ENCODE data around the gene ATG9B.

The ATG9B gene

DNA sequence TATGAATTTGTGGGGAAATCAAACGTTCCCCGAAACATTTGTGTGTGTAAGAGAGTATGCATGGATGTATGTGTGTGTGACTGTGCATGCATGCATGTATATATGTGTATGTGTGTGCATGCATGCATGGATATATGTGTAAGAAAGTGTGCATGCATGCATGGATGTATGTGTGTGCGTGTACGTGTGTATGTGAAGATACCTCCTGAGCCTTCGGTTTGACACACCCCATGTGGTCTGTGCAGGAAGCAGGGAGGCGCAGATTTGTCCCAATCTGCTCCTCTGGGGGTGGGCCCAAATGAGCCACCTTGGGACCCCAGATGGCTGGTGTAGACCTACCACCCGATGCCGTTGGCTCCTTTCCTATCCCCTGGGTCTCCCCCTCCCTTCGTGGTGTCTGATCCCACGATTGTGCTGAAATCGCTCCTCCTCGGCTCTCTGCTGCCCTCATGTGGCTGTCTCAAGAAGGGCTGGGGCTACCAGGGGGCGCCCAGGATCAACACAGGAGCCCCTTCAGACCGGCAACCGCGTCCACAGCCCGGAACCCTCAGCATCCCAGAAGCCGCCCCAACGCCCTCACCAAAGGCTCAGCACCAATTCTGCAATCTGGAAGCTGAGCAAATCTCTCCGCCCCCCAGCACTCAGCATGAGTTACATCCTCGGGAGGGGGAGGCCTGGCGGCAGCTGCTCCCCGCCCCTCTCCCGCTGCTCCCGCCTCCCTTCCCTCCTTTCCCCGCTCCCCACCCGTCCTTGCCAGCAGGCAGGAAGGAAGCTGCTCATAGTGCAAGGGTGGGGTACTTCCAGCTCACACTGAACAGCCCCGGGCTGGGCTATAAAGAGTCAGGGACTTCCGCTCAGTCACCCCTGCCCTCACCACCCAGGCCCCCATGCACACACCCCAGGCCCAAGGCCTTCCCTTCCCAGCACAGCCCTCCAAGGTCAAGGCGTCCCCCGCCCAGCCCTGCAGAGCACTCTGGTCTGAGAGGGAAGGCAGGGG lies 35.8 kb downstream of the ATG9B start (continued):
- TF ChIP-seq ZNF518A (tag by site-specific recombination; conservative IDR thresholded peaks at IDR 0.05; ENCODE audit: low read depth) = no peak
- no peak for TF ChIP-seq AEBP2 (tag by site-specific recombination; IDR thresholded peaks at IDR 0.05; ENCODE audit: borderline replicate concordance)

DNA sequence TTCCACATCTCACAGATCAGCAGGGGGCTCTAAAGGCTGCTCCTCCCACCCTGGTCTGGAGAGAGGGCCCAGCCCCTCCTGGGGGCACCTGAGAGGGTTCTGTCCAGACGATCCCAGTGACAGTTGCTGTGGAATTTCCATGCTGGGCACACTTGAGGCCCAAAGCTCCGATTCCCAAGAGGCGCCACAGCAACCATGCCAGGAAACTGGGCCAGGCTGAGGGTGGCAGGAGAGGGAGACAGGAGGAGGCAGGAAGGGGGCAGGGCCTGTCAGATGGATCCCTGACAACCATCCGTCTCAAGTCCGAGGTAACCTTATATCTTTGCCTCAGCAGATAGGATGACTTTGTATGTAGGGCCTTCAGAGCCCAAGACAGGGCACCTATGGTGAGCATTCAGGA lies 37.7 kb downstream of the ATG9B start:
- POLR2A ChIA-PET = no interaction called here

DNA sequence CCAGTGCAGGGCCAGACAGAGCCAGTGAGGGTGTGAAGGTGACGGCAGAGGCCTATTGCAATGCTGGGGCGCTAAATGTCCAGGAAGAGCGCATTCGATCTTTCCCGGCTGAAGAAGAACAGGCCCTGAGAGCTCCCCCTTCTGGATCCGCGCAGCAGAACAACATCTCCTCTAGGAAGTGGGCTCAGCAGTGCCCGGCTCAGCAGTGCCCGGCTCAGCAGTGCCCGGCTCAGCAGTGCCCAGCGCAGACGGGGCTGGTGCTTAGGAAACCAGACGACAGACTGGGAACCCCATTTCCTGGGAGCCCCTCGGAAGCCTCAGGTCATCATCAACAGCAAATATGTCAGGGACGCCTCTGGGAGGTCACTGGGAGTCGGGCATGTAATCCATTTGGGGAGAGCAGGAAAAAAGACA lies 38.2 kb downstream of the ATG9B start:
- Histone ChIP-seq H3K4me1 (ENCODE audit: control insufficient read depth, insufficient read depth, low read length) (no peaks in the 10 kb centered on the region), H3K36me3 (ENCODE audit: control insufficient read depth in 2 of 2, insufficient read depth in 1 of 2, low read length in 2 of 2) (no peaks in the 10 kb centered on the region), H3K27ac (ENCODE audit: extremely low read depth, low read depth, low read length) (no peak overlapping the region), H3K9me3 (ENCODE audit: control insufficient read depth, insufficient read depth, low read depth, low read length) (no peaks in the 10 kb centered on the region), H3K4me3 (ENCODE audit: low read depth, low read length) (no peak overlapping the region)
- POLR2A ChIA-PET = no interaction called here
- CTCF ChIA-PET = interaction anchor here (0.5 to 6.2 kb wide), 34 partner anchors 9 to 293 kb away, joined by 3 to 124 read pairs (median 3); no protein-coding TSS in a partner anchor
- TF ChIP-seq FEZF1 (tag by site-specific recombination; IDR thresholded peaks at IDR 0.05) (no peak), PRDM6 (tag by site-specific recombination; IDR thresholded peaks at IDR 0.05) (no peak), ZNF768 (tag by site-specific recombination; IDR thresholded peaks at IDR 0.05) (no peak), ZNF544 (tag by site-specific recombination; IDR thresholded peaks at IDR 0.05) (no peak)
- TF ChIP-seq, protein P1, sequence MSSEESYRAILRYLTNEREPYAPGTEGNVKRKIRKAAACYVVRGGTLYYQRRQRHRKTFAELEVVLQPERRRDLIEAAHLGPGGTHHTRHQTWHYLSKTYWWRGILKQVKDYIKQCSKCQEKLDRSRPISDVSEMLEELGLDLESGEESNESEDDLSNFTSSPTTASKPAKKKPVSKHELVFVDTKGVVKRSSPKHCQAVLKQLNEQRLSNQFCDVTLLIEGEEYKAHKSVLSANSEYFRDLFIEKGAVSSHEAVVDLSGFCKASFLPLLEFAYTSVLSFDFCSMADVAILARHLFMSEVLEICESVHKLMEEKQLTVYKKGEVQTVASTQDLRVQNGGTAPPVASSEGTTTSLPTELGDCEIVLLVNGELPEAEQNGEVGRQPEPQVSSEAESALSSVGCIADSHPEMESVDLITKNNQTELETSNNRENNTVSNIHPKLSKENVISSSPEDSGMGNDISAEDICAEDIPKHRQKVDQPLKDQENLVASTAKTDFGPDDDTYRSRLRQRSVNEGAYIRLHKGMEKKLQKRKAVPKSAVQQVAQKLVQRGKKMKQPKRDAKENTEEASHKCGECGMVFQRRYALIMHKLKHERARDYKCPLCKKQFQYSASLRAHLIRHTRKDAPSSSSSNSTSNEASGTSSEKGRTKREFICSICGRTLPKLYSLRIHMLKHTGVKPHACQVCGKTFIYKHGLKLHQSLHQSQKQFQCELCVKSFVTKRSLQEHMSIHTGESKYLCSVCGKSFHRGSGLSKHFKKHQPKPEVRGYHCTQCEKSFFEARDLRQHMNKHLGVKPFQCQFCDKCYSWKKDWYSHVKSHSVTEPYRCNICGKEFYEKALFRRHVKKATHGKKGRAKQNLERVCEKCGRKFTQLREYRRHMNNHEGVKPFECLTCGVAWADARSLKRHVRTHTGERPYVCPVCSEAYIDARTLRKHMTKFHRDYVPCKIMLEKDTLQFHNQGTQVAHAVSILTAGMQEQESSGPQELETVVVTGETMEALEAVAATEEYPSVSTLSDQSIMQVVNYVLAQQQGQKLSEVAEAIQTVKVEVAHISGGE (tag by site-specific recombination; conservative IDR thresholded peaks at IDR 0.05; ENCODE audit: low read depth) = no peak

More for the DNA sequence above, 37.7 kb downstream of the ATG9B start:
- Histone ChIP-seq H3K4me1 (ENCODE audit: control insufficient read depth, insufficient read depth, low read length) (no peaks in the 10 kb centered on the region), H3K9me3 (ENCODE audit: control insufficient read depth, insufficient read depth, low read depth, low read length) (no peaks in the 10 kb centered on the region), H3K4me3 (ENCODE audit: low read depth, low read length) (no peak overlapping the region), H3K36me3 (ENCODE audit: control insufficient read depth in 2 of 2, insufficient read depth in 1 of 2, low read length in 2 of 2) (no peaks in the 10 kb centered on the region), H3K27ac (ENCODE audit: extremely low read depth, low read depth, low read length) (no peak overlapping the region)
- TF ChIP-seq ZNF747 (tag by site-specific recombination; IDR thresholded peaks at IDR 0.05) (no peak), SCRT2 (tag by site-specific recombination; IDR thresholded peaks at IDR 0.05) (no peak), ZNF214 (tag by site-specific recombination; IDR thresholded peaks at IDR 0.05; ENCODE audit: borderline replicate concordance) (no peak), ZNF157 (tag by site-specific recombination; IDR thresholded peaks at IDR 0.05) (no peak), SETDB1 (IDR thresholded peaks at IDR 0.05; ENCODE audit: insufficient read length, low read length) (no peak), ZNF791 (tag by site-specific recombination; IDR thresholded peaks at IDR 0.05) (no peak), ZNF324 (tag by site-specific recombination; IDR thresholded peaks at IDR 0.05) (no peak), ZNF639 (tag by site-specific recombination; IDR thresholded peaks at IDR 0.05) (no peak), ZNF138 (tag by site-specific recombination; IDR thresholded peaks at IDR 0.05; ENCODE audit: borderline replicate concordance) (no peak), ZNF555 (tag by site-specific recombination; conservative IDR thresholded peaks at IDR 0.05) (no peak), ZNF623 (tag by site-specific recombination; IDR thresholded peaks at IDR 0.05) (no peak), ZFHX2 (tag by site-specific recombination; conservative IDR thresholded peaks at IDR 0.05) (no peak)
- TF ChIP-seq, protein P2, sequence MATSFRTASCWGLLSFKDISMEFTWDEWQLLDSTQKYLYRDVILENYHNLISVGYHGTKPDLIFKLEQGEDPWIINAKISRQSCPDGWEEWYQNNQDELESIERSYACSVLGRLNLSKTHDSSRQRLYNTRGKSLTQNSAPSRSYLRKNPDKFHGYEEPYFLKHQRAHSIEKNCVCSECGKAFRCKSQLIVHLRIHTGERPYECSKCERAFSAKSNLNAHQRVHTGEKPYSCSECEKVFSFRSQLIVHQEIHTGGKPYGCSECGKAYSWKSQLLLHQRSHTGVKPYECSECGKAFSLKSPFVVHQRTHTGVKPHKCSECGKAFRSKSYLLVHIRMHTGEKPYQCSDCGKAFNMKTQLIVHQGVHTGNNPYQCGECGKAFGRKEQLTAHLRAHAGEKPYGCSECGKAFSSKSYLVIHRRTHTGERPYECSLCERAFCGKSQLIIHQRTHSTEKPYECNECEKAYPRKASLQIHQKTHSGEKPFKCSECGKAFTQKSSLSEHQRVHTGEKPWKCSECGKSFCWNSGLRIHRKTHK (tag by site-specific recombination; IDR thresholded peaks at IDR 0.05) = no peak
- CTCF ChIA-PET = interaction anchor here (0.6 to 6.2 kb wide), 17 partner anchors 10 to 238 kb away, joined by 3 to 124 read pairs (median 3); no protein-coding TSS in a partner anchor

Measured in HEK293 (cell line).